ENCODE results near the gene CCR3.

CCR3 gene

DNA sequence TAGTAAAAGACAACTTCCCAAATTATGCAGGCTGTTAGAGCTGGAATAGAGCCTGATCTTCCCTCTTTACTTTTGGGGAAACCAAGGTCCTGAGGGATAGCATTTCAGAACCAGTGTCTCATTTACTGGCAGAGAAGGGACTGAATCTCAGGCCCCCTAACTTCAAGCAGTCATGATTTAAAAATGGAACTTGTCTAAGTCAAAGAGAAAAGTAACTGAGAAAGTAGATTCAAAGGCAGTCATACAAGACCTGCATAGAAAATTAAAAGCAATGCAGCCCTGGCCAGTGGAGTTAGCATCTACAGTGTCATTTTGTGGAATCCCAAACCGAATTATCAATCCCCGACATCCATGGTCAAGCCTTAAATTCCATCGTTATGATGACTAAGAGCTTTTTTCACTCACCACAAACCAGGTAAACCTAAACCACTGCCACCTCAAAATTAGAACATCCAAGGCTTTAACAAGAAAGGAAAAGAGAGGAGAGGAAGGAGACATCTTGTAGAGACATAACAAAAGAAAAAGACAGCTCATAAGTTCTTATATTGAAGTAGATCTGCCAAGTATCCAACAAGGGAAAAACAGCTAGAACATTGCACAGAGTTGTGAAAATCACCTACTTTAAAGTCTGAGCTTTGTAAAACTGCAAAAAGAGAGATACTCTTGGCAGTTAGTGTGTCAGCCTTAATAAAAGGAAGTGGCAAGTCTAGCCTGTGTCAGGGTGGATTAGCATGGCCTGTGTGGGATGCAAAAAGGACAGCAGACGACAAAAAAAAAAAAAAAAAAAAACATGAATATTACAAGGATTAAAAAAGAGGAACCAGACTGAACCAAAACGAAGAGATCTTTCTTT is 57.6 kb downstream of the CCR3 start:
- no peak for DNase-seq

DNA sequence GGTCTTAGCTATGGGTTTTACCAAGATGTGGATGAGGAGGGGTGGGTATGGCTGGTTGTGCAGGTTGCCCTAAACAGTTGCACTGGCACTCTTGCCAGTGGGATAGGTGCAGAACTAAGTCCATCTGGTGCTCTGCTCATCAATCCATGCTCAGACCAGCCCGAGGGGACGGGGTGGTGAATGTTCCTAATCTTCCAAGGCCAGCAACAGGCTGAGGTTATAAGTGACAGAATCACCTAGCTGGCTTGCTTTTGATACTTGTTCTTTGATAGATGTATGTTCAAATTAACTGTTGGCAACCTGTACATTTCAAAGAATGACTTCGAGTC is 58.2 kb downstream of the CCR3 start:
- no peak for DNase-seq

DNA sequence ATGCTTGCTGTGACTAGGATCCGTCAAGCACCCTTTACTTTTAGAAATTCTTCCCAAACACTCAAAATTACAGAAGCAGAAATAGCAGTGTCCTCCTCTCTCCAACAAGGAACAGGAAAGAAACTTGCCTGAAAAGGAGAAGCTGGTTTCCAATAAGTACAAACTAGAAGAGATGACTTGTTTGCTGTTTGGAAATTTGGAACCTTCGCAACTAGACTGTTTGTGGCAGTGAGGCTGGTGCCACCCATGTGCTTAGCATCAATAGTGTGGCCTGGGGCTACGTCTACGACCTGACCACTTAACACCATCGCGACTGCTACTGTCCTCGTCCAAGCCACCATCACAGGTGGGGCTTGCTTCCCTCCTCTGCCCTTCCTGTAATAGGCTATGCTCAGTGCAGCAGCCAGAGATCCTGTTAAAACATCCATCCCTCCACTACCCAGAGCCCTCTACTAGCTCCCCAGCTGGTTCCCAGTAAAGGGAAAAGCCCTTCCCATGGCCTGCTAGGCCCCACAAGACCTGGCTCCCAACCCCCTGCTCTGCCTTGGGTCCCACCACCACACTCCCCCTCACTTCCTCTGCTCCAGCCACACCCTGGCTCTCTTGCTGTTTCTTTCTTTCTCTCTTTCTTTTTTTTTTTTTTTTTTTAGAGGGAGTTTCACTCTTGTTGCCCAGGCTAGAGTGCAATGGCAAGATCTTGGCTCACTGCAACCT is 59.0 kb downstream of the CCR3 start:
- no peak for DNase-seq

DNA sequence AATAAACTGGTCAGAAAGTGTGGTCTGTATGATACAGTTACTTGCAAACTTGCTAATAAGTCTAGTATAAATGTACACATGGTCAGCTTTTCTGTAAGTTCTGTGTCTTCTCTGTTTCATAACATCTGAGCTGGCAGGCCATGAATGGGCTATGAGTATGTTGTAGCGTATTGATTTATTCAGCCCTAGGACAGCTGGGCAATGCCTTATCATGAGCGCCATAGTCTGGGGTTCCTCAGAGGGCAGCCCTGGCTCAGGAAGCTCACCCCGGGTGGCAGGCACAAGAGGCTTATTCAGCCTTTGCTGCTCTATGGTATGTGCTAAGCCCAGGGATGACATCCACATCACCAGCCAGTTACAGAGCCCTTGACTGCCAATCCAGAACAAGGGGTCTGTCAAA is 61.0 kb downstream of the CCR3 start:
- no peak for DNase-seq

DNA sequence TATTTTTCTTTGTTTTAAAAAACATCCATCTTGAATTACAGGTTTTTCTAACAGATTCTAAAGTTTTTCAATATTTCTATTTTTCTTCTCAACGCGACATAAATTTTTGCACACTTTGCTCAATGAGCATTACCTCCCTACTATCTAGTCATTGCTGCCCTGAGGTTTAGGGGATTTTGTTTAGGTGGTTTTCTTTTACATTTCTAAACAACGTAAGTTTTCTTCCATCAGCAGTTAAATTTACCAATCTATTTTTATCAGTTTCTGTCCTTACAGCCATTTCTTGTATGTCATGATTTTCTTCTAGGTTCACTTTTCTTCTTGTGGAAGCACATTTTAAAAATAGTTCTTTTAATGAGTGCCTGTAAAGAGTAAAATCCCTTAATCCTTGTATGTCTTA is 62.5 kb downstream of the CCR3 start:
- no peak for DNase-seq

DNA sequence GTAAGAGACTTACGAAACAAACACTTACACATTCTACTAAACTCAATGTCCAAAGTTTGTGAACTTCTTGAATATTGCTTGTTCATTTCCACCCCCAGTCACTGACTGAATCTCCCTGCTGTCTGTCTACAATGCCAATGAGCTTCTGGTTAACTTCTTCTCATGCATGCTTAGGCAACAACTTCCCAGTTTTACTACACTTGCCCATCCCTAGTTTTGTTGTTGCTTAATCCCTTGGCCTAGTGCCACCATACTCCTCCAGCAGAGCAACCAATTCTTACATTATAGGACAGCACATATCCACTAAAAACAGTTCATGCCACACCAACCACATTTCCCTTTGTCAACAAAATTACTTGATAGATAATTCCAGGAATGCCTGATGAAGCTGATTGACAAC is 70.7 kb downstream of the CCR3 start:
- no peak for DNase-seq

DNA sequence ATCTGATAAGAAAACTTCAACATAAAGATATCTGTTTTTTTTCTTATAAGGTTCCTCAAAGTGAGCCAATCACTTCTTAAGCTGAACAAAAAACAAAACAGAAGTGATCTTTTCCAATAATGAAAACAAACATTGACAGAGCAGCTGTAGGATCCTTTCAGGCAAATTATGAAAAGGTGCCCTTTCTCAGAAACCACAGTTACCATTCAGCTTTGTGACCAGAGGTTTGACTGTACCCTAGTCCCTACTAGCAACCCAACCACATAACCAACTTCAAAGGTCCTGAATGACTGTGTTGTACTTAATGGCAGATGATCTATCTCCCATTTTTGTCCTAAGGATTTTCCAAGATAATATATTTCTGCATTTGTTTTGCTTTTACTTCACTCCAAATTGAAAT is 72.3 kb downstream of the CCR3 start:
- DNase-seq: no peak

DNA sequence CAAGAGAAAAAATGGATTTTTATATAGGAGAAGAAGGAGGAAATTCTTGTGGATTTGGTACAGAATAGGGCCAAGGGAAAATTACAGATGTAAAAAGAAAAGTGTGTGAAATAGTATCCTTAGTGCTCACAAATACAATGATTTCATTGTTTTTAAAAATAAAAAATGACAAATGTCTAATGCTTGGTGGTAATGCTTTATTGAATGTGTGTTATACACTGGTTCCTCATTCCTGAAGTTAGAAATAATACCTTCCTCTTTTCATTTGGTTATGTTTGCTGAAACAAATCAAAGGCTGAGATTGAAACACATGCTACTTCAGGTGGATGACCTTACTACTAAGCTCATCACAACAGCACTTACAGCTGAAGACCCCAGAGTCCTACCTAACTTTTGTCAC is 73.9 kb downstream of the CCR3 start:
- DNase-seq: no peak

All from SHP77 treated with DMSO at 0.1 percent for 48 hours (cell line).